Progenitor cell of endocrine pancreas (in vitro differentiated cells): ENCODE measurements around the gene TRPC4AP. TPM values are rescaled to one million over a fixed set of nuclear protein-coding genes. Genes with fewer than 3 reads are reported as not detected.
"Not testable (repeated sequence)": the region's sequence is repeated elsewhere in the genome, so short reads cannot be mapped to it uniquely, and the experiment has no call there.

Experiments used
- DNase-seq: peaks from one replicate; pipeline ENCODE4 v3.0.0; 2021; ENCODE audit warnings: low spot score; ENCODE audit not compliant: unreplicated experiment
- H3K27ac Mint-ChIP-seq: 2 replicates; pipeline ENCODE4 v1.8.0; 2021; ENCODE audit warnings: mild to moderate bottlenecking, moderate library complexity, mixed read lengths
- H3K27me3 Mint-ChIP-seq: 2 replicates; pipeline ENCODE4 v1.8.0; 2021; ENCODE audit warnings: mixed read lengths
- H3K36me3 Mint-ChIP-seq: 2 replicates; pipeline ENCODE4 v1.8.0; 2022; ENCODE audit warnings: mixed read lengths; ENCODE audit not compliant: insufficient read depth
- H3K4me1 Mint-ChIP-seq: 2 replicates; pipeline ENCODE4 v1.8.0; 2021; ENCODE audit warnings: low read depth, mixed read lengths
- H3K4me3 Mint-ChIP-seq: 2 replicates; pipeline ENCODE4 v1.8.0; 2021; ENCODE audit warnings: low read depth, mild to moderate bottlenecking, moderate library complexity, mixed read lengths
- H3K9me3 Mint-ChIP-seq: 2 replicates; pipeline ENCODE4 v1.8.0; 2021; ENCODE audit warnings: low read depth, mixed read lengths
- total RNA-seq: library from RNA; stranded (reverse); gene quantifications from 2 replicates; pipeline ENCODE4 v1.2.1, GENCODE V29; 2021
- TF ChIP-seq, protein P1 (sequence below): fragments of 200-600 bp; sonication (generic); IDR thresholded peaks from one replicate; pipeline ENCODE4 v1.5.0; 2021; ENCODE audit warnings: antibody characterized with exemption, mild to moderate bottlenecking; ENCODE audit not compliant: unreplicated experiment

The TRPC4AP gene
- total RNA-seq, 1 donor from 2014 or later, result 122 TPM

DNA sequence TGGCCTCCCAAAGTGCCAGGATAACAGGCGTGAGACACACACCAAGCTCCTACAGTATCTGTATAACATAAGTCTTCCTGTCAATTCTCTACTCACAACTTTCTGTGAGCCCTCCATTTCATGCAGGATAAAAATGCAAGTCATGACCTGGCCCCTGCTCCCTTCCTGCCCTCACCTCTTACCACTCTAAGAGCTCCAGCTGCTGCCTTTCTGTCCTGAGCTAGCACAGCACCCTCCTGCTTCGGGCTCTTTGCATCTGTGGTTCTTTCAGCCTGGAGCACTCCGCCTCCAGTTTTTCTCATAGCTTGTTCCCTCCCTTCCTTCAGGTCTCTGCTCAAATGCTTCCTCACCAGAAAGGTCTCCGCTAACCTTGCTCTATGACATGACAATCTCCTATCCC, 23.7 kb upstream of the TRPC4AP start:
- H3K36me3 Mint-ChIP-seq, result peaks cover 30% of the 10 kb centered on the region
- no peaks in the 10 kb centered on the region for H3K9me3 Mint-ChIP-seq
- H3K27ac Mint-ChIP-seq, result peak overlapping the region; percentile 53
- TF ChIP-seq, protein P1, sequence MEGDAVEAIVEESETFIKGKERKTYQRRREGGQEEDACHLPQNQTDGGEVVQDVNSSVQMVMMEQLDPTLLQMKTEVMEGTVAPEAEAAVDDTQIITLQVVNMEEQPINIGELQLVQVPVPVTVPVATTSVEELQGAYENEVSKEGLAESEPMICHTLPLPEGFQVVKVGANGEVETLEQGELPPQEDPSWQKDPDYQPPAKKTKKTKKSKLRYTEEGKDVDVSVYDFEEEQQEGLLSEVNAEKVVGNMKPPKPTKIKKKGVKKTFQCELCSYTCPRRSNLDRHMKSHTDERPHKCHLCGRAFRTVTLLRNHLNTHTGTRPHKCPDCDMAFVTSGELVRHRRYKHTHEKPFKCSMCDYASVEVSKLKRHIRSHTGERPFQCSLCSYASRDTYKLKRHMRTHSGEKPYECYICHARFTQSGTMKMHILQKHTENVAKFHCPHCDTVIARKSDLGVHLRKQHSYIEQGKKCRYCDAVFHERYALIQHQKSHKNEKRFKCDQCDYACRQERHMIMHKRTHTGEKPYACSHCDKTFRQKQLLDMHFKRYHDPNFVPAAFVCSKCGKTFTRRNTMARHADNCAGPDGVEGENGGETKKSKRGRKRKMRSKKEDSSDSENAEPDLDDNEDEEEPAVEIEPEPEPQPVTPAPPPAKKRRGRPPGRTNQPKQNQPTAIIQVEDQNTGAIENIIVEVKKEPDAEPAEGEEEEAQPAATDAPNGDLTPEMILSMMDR, result no peak
- H3K27me3 Mint-ChIP-seq, result no peaks in the 10 kb centered on the region
- H3K4me1 Mint-ChIP-seq, result no peaks in the 10 kb centered on the region
- no peak overlapping the region for H3K4me3 Mint-ChIP-seq
- DNase-seq, result no peak

DNA sequence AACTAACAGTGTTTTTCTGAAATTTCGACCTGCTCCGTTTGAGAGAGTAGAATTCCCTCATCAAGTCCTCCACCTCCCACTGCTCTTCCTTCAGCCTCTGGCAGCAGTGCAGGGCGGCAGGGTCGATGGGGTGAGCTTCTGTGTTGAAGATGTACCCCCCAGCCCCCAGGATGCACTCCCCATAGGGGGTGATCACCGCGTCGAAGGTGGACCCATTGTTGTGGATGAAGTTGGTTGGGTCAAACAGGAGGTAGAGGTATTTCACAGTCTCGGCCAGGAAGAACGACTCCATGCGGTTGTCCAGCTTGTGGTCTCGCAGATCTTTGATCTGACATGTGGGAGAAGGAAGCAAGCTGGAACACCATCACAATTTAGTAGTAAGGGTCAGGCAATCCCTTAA, 23.0 kb upstream of the TRPC4AP start:
- TF ChIP-seq, protein P1, result no peak
- Mint-ChIP-seq H3K36me3 (peaks cover 27% of the 10 kb centered on the region), H3K4me3 (no peak overlapping the region), H3K27ac (no peak overlapping the region), H3K9me3 (no peaks in the 10 kb centered on the region), H3K27me3 (no peaks in the 10 kb centered on the region), H3K4me1 (no peaks in the 10 kb centered on the region)
- DNase-seq, result no peak

DNA sequence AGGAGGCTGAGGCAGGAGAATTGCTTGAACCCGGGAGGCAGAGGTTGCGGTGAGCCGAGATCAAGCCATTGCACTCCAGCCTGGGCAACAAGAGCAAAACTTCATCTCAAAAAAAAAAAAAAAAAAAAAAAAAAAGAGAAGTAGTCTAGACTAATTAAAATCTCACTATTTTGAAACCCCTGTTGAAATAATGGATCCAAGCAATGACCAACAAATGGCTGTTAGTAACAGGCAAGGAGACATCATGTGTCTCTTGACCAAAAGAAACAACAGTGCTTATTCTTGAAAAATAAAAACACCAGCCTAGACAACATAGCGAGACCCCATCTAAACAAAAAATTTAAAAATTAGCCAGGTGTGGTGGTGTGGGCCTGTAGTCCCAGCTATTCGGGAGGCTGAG, 19.7 kb upstream of the TRPC4AP start:
- DNase-seq, H3K4me3 Mint-ChIP-seq, H3K9me3 Mint-ChIP-seq, H3K27ac Mint-ChIP-seq, H3K4me1 Mint-ChIP-seq, H3K27me3 Mint-ChIP-seq: not testable (repeated sequence)
- peaks cover 19% of the 10 kb centered on the region for H3K36me3 Mint-ChIP-seq

DNA sequence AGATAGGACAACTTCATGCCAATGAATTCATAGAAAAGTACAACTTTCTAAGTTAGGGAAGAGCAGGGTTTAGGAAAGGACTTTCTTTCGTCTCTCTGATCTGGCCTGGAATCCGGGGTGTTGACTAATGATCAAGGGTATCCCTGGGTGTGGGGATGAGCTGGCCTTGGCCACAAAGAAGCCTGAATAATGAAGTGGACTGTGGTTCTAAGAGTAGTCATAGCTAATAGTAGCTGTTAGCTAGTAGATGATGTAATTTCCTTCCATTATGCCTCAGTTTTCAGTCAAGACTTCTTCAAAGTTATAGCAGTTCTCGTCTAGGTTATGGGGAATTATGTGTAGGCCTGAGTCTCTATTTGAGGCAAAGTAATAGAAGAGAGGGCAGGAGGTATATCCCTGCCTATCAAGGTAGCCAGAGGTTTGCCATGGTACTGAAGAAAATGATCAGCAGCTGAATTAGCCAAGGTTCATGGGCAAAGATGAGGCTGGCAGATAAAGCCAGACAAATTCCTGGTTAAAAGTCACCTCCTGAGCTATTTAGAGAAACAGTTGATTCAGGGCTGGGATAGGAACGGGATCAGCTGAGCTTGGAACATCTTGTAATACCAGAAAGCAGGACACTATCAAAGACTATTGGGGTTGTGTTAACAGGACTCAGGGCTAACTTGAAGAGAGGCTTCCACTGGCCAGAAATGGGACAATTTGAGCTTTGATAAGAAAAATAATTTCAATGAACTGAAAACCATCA, 18.7 kb upstream of the TRPC4AP start:
- TF ChIP-seq, protein P1, result no peak
- Mint-ChIP-seq H3K9me3 (no peaks in the 10 kb centered on the region), H3K36me3 (peaks cover 17% of the 10 kb centered on the region), H3K4me3 (no peak overlapping the region), H3K27me3 (no peaks in the 10 kb centered on the region), H3K4me1 (no peaks in the 10 kb centered on the region), H3K27ac (no peak overlapping the region)
- no peak for DNase-seq

DNA sequence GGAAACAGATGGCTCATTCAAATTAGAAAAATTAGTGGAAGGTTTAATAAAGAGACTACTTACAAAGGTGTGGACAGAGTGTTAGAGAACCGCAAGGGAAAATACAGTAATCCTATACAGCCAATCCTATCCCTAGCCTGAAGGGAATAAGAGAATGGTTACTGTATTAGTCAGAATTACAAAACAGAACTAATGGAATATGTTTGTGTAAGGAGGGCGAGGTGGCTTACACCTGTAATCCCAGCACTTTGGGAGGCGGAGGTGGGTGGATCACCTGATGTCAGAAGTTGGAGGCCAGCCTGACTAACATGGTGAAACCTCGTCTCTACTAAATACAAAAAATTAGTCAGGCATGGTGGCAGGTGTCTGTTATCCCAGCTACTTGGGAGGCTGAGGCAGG, 16.3 kb upstream of the TRPC4AP start:
- H3K4me1 Mint-ChIP-seq, result no peaks in the 10 kb centered on the region
- no peak overlapping the region for H3K4me3 Mint-ChIP-seq
- TF ChIP-seq, protein P1, result no peak
- no peaks in the 10 kb centered on the region for H3K9me3 Mint-ChIP-seq
- H3K27ac Mint-ChIP-seq, result no peak overlapping the region
- H3K27me3 Mint-ChIP-seq, result no peaks in the 10 kb centered on the region
- DNase-seq, result no peak
- peaks cover 2% of the 10 kb centered on the region for H3K36me3 Mint-ChIP-seq

DNA sequence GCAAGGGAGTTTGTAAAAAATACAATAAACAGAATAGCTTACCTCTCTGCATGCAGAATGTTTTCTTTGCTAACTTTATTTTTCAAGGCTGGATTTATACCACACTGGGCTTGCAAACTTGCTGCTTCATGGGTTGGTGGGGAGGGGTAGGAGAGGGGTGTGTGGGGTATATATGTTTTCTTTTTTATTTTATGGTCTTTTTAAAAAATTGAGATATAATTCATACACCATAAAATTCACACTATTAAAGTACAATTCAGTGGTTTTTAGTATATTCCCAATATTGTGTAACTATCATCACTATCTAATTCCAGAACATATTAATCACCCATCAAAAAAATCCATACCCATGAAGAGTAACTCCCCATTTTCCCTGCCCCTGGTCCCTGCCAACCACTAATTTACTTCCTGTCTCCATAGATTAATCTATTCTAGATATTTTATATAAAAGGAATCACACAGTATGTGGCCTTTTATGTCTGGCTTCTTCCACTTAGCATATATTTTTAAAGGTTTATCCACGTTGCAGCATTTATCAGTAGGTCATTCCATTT, 14.3 kb upstream of the TRPC4AP start:
- no peaks in the 10 kb centered on the region for H3K9me3 Mint-ChIP-seq
- no peak overlapping the region for H3K27ac Mint-ChIP-seq
- TF ChIP-seq, protein P1, result no peak
- no peak for DNase-seq
- H3K36me3 Mint-ChIP-seq, result no peaks in the 10 kb centered on the region
- no peaks in the 10 kb centered on the region for H3K4me1 Mint-ChIP-seq
- H3K4me3 Mint-ChIP-seq, result no peak overlapping the region
- H3K27me3 Mint-ChIP-seq, result no peaks in the 10 kb centered on the region
